DMS53 (cell line): ENCODE results near the gene SPINT2.
A peak's percentile ranks its signal among the peaks of the same experiment; 100 is the strongest.
"Not testable (repeated sequence)": the region's sequence is repeated elsewhere in the genome, so short reads cannot be mapped to it uniquely, and the experiment has no call there.

Experiments used
- DNase-seq: peaks from one replicate; lab custom pipeline; 2025; lab: John Stamatoyannopoulos, UW

Gene SPINT2

DNA sequence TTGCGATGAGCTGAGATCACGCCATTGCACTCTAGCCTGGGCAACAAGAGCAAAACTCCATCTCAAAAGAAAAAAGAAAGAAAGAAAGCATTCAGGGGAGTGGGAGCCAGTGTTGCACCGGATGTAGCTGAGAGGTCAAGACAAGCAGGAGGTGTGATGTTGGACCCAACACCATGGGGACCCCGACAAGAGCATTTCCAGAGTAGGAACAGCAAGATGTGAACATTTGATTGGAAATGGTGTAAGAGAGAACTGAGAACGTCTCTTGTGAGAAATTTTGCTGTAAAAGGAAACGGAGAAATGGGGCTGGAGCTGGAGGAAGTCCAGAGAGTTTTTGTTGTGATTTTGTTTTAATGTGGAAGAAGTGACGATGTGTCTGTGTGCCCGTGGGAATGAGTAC lies 24.6 kb upstream of the SPINT2 start:
- DNase-seq = no peak

DNA sequence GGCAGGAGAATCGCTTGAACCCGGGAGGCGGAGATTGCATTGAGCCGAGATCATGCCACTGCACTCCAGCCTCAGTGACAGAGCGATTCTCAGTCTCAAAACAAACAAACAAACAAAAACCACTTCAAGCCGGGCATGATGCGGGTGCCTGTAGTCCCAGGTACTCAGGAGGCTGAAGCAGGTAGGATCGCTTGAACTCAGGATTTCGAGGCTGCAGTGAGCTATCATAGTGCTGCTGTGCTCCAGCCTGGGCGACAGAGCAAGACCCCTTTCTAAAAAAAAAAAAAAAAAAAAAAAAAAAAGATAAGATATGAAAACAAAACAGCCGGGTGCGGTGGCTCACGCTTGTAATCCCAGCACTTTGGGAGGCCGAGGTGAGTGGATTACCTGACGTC lies 21.1 kb upstream of the SPINT2 start:
- peak; percentile 51 for DNase-seq

DNA sequence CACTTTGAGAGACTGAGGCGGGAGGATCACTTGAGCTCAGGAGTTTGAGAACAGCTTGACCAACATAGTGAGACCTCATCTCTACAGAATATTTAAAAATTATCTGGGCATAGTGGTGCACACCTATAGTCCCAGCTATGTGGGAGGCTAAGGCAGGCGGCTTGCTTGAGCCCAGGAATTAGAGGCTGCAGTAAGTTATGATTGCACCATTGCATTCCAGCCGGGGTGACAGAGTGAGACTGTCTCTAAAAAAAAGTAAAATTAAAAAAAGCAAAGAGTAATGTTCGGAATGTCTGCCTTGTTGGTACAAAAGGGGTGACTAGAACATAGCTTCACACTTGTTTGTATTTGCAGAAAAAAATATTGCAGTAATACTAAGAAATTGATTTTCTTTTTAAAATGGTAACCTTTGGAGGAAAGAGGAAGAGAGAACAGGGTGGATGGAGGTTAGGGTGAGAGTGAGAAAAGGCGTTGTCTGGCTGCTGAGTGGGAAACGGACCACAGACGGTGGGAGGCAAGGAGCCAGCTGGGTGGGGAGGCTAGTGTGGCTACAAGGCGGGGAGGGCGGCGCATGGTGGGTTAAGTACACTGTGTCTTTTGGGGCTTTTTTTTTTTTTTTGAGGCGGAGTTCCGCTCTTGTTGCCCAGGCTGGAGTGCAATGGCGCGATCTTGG lies 18.4 kb upstream of the SPINT2 start:
- DNase-seq = no peak

DNA sequence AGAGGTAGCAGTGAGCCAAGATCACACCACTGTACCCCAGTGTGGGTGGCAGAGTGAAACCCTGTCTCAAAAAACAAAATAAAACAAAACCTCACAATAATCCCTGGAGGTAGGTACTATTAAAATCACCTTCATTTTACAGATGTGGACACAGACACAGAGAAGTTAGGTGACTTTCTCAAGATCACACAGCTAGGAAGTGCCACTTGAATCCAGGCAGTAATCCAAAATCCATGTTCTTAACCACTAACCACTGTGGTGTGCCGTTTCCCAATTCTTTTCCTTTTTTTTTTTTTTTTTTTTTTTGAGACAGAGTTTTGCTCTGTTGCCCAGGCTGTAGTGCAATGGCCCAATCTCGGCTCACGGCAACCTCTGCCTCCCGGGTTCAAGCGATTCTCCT lies 17.2 kb upstream of the SPINT2 start:
- DNase-seq = no peak

DNA sequence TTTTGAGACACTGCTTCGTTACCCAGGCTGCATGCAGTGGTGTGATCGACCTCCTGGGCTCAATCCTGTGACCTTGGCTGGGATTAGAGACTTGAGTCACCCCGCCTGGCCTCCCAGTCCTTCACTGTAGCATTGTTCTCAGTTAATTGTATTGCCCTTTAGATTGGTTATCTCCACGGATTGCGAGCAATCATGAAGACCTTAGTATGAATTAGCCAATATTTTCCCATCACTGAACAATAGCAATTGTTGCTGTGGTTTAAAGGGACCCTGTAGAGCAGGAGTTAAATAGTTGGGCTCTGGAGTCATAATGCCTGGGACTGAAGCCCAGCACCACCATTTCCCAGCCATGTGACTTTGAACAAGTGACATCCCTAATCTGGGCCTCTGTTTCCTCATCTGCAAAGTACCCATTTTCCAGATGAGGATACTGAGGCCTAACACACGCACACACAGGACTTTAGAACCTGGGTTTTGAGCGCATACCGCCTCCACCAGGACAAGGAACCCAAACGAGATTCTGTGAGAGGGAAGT lies 16.6 kb upstream of the SPINT2 start:
- DNase-seq = no peak

DNA sequence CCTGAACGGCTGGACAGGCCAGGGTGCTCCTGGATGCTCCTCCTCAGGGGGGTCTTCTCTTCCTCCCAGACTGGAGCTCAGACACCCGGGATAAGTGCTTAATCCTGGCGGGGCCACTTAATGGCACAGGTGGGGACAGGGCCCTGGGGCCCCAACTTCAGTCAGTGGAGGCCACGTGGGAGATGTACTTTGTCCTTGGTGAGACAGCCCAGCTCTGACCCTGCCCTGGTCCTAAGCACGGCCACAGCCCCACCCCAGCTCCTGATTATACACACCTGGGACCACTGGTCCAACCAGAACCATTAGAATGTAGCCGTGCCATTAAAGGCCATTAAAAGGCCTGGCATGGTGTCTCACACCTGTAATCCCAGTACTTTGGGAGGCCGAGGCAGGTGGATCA lies 16.0 kb upstream of the SPINT2 start:
- DNase-seq = no peak

DNA sequence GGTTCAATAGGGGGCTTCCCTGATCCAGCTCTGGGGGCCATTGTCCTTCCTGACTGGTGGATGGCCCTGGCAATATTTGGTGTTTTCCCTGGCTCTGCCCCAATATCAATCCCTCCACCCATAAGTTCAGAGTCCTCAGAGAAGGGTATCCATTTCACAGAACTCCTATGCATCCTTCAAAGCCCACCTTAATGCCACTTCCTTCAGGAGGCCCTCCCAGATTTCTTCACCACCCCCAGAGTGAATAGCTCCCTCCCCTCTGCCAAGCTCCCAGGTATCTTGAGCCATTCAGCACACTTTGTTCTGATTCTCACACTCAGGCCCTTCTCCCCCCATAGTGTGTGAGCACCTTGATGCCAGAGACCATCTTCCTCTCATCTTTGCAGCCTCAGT lies 13.9 kb upstream of the SPINT2 start:
- DNase-seq = no peak

DNA sequence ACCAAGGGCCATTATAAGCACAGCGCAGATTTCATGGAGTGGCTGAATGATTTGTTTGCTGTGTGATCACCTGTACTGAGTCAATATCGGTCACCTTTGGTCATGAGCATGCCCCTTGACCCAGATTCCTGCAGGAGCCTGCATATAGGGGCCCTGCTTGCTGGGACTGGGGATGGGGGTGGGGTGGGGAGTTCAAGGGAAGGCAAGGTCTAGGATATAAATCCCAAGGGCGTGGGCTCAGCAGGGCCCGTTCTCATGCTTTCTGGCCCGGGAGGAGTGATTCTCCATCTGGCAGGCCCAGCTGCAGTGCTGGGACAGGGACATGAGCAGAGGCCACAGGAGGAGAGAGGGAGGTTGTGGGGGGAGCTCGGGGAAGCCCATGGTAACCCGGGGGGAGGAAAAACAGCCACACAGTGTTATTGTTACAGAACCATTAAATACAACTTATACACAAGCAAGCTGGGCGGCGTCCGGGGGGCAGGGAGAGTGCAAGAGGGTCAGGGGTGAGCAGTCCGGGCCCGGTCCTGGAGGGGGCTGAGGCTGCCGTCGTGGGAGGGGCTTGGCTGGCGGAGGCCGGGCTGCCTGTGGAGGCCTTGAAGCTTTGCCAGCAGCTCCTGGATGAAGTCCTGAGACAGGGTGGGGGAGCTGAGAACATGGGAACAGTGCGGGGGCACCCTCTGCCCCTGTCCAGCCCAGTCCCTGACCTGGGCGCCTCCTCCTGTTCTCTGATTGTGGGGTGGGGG lies 13.4 kb upstream of the SPINT2 start:
- DNase-seq = peak; percentile 97

DNA sequence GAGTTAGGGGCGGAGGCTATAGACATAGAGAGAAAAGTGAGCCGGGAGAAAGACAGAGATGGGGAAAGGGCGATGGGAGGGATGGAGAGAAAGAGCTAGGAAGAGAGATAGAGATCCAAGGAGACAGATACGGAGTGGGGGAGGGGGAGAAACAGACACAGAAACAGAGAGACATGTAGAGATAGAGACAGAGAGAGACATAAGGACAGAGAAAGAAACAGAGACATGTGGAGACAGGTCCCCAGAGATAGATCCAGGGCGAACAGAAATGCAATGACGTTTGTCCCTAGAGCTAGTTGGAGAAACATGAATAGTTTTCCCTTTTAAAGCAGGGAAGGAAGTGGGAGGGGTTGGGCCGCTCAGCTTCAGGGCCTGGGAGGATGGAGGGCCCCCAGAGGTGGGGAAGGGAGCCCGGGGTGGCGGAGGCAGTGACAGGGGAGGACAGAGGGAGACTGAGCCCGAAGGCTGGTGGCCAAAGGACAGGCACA lies 12.8 kb upstream of the SPINT2 start:
- DNase-seq = peak; percentile 64

DNA sequence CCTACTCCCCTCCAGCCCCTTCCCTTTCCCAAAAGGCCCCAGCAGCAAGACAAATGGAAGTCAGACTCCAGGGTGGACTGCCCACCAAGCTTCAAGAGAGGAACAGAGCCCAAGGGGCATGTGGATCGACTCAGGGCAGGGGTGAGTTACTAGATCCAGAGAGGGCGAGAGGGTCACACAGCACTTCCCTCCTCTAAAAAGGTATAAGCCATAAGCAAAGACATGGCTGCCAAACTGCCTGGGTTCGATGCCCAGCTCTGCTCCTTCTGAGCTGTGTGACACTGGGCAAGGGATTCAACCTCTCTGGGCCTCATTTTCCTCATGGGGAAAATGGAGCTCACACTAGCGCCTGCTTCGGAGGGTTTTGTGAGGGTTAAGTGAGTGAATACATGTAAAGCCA lies 12.0 kb upstream of the SPINT2 start:
- no peak for DNase-seq

DNA sequence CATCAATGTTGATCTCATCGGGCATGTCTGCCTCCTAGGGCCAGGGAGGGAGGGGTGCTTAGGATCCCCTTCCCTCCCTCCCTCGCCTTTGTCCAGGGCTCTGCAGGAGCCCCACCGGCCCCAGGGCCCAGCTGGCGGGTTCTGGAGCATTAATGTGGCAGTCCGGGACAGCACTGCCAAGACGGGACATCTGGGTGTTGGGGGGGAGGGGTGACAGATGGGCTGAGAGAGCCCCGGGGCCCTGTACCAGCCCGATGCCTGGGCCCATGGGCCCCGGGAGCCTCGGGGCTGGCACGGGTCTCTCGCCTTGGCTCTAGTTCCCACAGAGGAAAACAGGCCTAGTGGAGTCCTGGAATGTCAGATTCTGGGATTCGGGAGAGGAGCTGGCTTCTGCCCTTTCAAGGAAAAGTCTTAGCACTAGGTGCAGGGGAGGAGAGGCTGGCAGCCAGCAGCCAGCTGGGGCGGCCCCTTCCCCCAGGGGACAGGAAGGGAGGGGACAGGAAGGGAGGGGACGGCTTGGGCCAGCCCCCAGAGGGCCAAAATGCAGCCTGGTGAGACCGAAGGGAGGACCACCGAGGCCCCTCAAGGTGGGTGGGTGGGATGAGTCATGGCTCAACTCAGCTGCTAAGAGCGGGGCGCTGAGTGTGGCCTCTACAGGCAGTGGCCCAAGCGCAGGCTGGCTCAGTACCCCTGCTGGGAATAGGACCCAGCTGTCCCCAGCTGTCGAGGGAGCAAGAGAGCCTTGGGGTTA lies 11.3 kb upstream of the SPINT2 start:
- no peak for DNase-seq

DNA sequence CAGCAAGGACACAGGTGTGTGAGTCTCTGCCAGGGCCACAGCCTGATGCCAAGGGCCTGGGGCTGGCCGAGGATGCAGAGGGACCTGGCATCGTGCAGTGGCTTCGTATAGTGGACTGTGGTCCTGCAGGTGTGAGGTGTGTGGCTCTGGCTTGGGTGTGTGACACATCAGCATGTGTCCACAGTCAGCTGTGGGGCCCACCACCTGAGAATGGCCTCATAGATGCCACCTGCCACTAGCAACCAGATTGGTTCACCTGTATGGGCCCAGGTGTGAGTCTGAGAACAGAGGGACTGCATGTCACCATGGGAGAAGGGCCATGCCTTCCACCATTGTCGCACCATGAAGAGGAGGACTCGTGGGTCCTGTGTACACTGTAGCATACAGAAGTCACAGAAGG lies 10.6 kb upstream of the SPINT2 start:
- peak; percentile 62 for DNase-seq

DNA sequence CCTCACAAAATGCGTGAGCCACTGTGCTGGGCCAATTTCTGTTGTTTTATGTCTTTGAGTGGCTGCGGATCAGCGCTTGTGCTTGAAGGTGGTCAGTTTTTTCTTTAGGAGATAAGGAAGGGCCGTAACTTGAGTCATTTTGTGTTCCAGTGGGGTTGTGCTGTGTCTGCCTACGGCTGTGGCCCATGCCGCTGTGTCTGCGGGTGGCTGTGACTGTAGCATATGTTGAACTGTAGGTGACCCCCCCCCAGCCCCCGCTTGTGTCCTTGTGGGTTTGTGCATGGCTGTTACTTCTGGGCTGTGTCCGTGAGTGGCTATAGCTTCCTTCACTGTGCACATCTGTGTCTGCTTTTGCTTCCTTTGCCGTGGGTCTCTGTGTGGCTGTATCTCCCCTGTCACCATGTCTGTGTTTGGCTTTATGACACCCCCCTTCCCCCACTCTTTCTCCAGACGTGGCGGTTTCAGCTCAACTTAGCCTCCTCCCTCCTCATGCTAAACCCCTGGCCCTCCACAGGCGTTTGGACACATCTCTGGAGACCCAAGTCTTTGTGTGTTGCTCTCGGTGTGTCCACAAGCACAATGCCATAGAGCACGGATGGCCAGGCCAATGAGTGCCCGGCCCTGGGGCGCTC lies 8.9 kb upstream of the SPINT2 start:
- DNase-seq = peak; percentile 53

DNA sequence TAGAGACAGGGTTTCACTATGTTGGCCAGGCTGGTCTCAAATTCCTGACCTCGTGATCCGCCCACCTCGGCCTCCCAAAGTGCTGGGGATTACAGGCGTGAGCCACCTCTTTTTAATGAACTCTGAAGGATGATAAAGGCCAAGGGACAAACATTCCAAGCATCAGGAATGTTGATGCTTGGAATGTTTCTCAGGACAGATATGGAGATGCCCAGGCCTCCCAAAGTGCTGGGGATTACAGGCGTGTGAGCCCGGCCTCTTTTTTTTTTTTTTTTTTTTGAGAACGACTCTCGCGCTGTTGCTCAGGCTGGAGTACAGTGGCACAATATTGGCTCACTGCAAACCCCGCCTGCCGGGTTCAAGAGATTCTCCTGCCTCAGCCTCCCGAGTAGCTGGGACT lies 2.4 kb upstream of the SPINT2 start:
- DNase-seq = not testable (repeated sequence)

DNA sequence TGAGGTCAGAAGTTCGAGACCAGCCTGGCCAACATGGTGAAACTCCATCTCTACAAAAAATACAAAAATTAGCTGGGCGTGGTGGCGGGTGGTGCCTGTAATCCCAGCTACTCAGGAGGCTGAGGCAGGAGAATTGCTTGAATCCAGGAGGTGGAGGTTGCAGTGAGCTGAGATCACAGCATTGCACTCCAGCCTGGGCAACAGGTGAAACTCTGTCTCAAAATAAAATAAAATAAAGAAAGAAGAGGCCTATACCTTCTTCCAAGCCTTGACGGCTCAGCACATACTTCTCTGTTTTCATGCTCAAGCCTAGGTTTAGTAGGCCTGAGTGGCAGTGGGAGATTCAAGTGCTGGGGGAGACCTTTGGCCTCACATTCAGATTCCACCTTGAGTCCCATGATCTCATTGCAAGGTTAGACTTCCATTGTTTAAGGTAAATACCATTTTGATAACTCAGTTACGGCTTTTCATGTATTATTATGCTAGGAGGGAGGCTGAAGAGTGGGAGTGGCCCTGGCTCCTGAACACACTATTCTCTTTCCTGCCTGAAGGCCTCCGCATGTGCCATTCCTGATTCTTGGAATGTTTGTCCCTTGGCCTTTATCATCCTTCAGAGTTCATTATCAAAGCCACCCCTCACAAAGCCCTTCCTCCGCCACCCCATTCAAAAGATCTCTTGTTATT lies 1.6 kb upstream of the SPINT2 start:
- DNase-seq = no peak

DNA sequence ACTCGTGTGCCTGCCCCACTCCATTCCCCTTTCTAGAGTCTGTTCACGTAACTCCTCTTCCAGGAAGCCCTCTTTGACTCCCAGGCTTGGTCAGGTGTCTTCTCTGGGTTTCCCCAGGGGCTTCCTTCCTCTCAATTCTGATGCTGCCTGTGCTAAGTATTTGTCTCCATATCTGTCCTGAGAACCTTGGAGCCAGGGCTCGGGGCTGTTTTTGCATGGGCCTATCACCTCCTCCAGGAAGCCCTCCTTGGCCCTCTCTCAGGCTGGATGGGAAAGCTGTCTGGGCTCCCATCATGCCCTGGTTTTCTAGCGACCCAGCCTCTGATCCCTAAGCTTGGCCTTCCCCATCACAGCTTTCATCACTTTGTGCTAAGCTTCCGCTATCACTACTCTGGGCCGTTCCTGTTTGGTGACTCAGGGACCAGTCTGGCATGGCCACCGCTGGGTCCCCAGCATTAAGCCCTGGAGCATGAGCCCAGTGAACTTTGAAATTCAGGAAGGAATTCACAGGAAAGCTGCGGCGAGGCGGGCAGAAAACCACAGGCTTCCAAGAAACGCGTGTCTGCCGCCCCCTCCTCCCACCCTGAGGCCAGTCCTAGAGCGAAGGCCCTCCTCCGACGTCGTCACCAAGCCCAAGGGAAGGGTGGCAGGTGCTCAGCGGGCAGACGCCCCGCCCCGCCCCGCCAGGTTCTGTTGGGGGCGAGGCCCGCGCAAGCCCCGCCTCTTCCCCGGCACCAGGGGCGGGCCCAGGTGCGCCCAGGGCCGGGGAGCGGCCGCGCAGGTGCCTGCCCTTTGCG lies 486 bp upstream of the SPINT2 start:
- peak; percentile 99 for DNase-seq

DNA sequence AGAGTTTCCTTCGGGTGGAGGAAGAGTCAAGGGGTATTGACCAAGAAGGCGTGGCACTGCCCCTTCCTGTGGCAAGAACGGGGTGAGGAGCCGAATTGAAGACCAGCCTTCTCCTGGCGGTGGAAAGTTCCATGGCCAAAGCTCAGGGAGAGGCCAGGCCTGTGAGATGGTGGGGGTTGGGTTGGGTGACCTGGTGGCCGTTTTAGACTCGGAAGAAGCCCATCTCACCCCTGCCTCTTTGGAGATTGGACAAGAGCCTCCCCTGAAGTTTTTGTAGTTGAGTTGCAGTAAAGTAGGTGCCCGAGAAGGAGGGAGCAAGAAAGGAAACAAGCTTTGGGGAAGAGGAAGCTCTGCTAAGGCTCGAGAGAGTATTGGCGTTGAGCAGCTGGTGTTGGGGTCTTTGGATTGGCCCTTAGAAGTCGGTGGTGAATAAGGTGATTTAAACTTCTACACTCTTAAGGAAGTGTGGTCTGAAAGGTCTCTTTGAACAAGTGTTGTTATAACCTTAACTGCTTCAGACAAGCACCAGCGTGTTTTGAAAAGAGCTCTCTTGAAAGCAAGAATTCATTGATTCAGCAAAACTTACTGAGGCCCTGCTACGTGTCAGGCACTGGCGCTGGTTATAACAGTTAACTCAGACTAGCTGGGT lies 964 bp downstream of the SPINT2 start:
- DNase-seq = peak; percentile 61

DNA sequence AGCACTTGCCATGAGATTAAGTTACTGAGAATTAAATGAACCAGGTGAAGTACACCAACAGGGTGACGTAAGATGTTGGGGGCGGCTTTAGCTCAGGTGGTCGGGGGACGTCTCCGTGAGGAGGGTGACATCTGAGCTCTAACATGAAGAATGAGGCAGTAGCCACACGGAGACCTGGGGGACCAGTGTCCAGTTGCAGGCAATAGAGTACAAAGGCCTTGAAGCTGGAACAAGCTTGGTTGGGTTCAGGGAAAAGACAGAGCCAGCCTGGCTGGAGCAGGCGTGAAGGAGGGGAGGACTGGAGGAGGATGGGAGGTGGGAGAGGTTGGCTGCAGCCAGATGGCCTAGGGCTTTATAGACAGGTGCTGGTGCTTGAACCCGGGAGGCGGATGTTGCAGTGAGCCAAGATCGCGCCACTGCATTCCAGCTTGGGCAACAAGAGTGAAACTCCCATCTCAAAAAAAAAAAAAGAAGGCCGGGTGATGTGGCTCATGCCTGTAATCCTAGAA lies 1.6 kb downstream of the SPINT2 start:
- DNase-seq = peak; percentile 51

DNA sequence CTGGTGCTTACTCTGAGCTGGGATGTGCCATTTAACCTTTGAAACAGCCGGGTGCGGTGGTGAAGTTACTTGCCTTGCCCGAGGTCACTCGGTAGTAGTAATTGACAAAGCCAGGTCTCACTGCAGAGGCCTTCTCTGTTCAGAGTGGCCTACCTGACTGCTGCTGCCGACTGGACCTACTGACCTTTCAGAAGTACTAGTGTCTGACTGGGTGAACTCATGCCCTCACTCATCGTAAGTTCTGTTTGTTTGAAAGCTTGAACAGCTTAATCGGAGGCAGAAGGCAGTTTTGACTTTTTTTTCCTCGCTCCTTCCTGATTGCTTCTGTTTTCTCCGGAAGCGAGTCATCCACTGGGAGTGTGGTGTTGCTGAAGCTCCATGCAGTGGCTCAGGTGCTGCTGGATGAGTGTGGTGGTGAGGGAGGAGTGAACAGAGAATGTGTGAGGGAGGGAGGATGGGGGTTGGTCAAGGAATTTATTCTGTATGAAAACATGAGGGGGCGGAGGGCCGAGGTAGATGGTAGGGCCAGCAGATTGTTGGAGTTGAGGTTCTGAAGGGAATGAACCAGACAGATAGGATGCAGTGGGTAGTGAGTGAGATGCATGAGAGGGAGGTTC lies 2.7 kb downstream of the SPINT2 start:
- peak; percentile 88 for DNase-seq
